Stimulated activated CD4-positive, alpha-beta T cell treated with anti-CD3 and anti-CD28 coated beads, TNF-alpha, amount 100 ng/mL, for 1 hour (primary cell): ENCODE data around the gene FAM78A.

Experiments used
- DNase-seq, 3 donors: peaks; one replicate each; pipeline ENCODE4 v3.0.0-alpha.2; 2020; ENCODE audit warnings: low read depth in 3 of 3, low spot score in 1 of 3

FAM78A gene

GRCh38 chr9:131240047-131240921, 36.0 kb downstream of the FAM78A start:
- no peak for DNase-seq

- DNase-seq, result no peak
These were observed 36.9 kb downstream of the FAM78A start for GRCh38 chr9:131239161-131239975.

GRCh38 chr9:131238402-131239021, 37.8 kb downstream of the FAM78A start:
- no peak for DNase-seq

GRCh38 chr9:131237931-131238401, 38.3 kb downstream of the FAM78A start:
- DNase-seq, result peak; percentile 61 to 68 (median 62)

GRCh38 chr9:131237291-131237690, 39.0 kb downstream of the FAM78A start:
- DNase-seq, result no peak

- DNase-seq, result no peak
These were observed 39.5 kb downstream of the FAM78A start for GRCh38 chr9:131236761-131237160.

GRCh38 chr9:131236161-131236560, 40.1 kb downstream of the FAM78A start:
- no peak for DNase-seq

- DNase-seq, result no peak
These were observed 40.8 kb downstream of the FAM78A start for GRCh38 chr9:131235480-131235851.

- DNase-seq, result no peak
These were observed 41.4 kb downstream of the FAM78A start for GRCh38 chr9:131234799-131235479.

- no peak for DNase-seq
These were observed 42.3 kb downstream of the FAM78A start for GRCh38 chr9:131233995-131234394.

GRCh38 chr9:131233556-131233955, 42.8 kb downstream of the FAM78A start:
- no peak for DNase-seq

- DNase-seq, result no peak
These were observed 47.3 kb downstream of the FAM78A start for GRCh38 chr9:131228988-131229387.

GRCh38 chr9:131227959-131228460, 48.3 kb downstream of the FAM78A start:
- no peak for DNase-seq

GRCh38 chr9:131227112-131227958, 49.0 kb downstream of the FAM78A start:
- DNase-seq, result no peak

GRCh38 chr9:131226226-131226625, 50.1 kb downstream of the FAM78A start:
- DNase-seq, result no peak

GRCh38 chr9:131222460-131222859, 53.9 kb downstream of the FAM78A start:
- no peak for DNase-seq

- DNase-seq, result no peak
These were observed 55.8 kb downstream of the FAM78A start for GRCh38 chr9:131220485-131220884.

GRCh38 chr9:131218370-131218769, 57.9 kb downstream of the FAM78A start:
- no peak for DNase-seq

- DNase-seq, result no peak
These were observed 58.8 kb downstream of the FAM78A start for GRCh38 chr9:131217331-131218031.
